WTC11 (cell line): ENCODE measurements around the gene SIAE. TPM values are rescaled to one million over a fixed set of nuclear protein-coding genes. Genes with fewer than 3 reads are reported as not detected.

Experiments used
- ATAC-seq: fragments of 200-7000 bp; cut with Tn5 transposase; 2 replicates; pipeline ENCODE4 v1.10.0; 2021; ENCODE audit warnings: mild to moderate bottlenecking, moderate library complexity
- CTCF ChIA-PET: fragments of 300-600 bp; sonication (Branson Sonifier 250); formaldehyde crosslinking; loops from one replicate; lab custom pipeline; 2021; ENCODE audit warnings: antibody characterized with exemption; lab: Charles Lee
- POLR2A ChIA-PET: fragments of 350-600 bp; sonication (Branson Sonifier 250); formaldehyde crosslinking; loops from one replicate; lab custom pipeline; 2021; ENCODE audit warnings: antibody characterized with exemption; lab: Charles Lee
- DNase-seq: peaks from one replicate; pipeline ENCODE4 v3.0.0; 2021; ENCODE audit warnings: low spot score
- H3K27ac Mint-ChIP-seq: 2 replicates; pipeline ENCODE4 v1.8.0; 2021; ENCODE audit warnings: mixed read lengths
- H3K27me3 Mint-ChIP-seq: 2 replicates; pipeline ENCODE4 v1.8.0; 2021; ENCODE audit warnings: low read depth, mild to moderate bottlenecking, moderate library complexity, mixed read lengths
- H3K36me3 Mint-ChIP-seq: 2 replicates; pipeline ENCODE4 v1.8.0; 2021; ENCODE audit warnings: mixed read lengths
- H3K4me1 Mint-ChIP-seq: 2 replicates; pipeline ENCODE4 v1.8.0; 2022; ENCODE audit warnings: mixed read lengths
- H3K4me3 Mint-ChIP-seq: 2 replicates; pipeline ENCODE4 v1.8.0; 2021; ENCODE audit warnings: mild to moderate bottlenecking, moderate library complexity, mixed read lengths
- H3K9me3 Mint-ChIP-seq: 2 replicates; pipeline ENCODE4 v1.8.0; 2021; ENCODE audit warnings: mixed read lengths
- ESRRA ChIP-seq: sonication (generic); formaldehyde crosslinking; IDR thresholded peaks from 2 replicates; pipeline ENCODE4 v1.8.1; 2022; ENCODE audit warnings: mild to moderate bottlenecking, missing genetic modification reagents, borderline replicate concordance
- GTF2I ChIP-seq: fragments of 250-450 bp; sonication (Bioruptor Pico); conservative IDR thresholded peaks from 2 replicates; pipeline ENCODE4 v1.4.0; 2021; ENCODE audit warnings: mild to moderate bottlenecking
- JAZF1 ChIP-seq: fragments of 250-450 bp; sonication (Bioruptor Pico); IDR thresholded peaks from 2 replicates; pipeline ENCODE4 v1.9.0; 2021; ENCODE audit warnings: moderate library complexity, mild to moderate bottlenecking, inconsistent platforms
- KAT7 ChIP-seq: sonication (generic); formaldehyde crosslinking; IDR thresholded peaks from 2 replicates; pipeline ENCODE4 v1.8.1; 2023; ENCODE audit warnings: missing genetic modification reagents, mild to moderate bottlenecking, borderline replicate concordance
- NFE2L1 ChIP-seq: sonication (generic); formaldehyde crosslinking; IDR thresholded peaks from 2 replicates; pipeline ENCODE4 v1.8.1; 2023; ENCODE audit warnings: missing genetic modification reagents
- NFYB ChIP-seq: sonication (generic); formaldehyde crosslinking; conservative IDR thresholded peaks from 2 replicates; pipeline ENCODE4 v1.8.0; 2022; ENCODE audit warnings: low read depth, missing genetic modification reagents
- OVOL2 ChIP-seq: fragments of 250-450 bp; sonication (Bioruptor Pico); IDR thresholded peaks from 2 replicates; pipeline ENCODE4 v1.9.0; 2021; ENCODE audit warnings: mild to moderate bottlenecking, borderline replicate concordance
- RELA ChIP-seq: sonication (generic); formaldehyde crosslinking; IDR thresholded peaks from 2 replicates; pipeline ENCODE4 v1.8.1; 2022; ENCODE audit warnings: missing genetic modification reagents, mild to moderate bottlenecking, borderline replicate concordance
- RORB ChIP-seq: fragments of 250-450 bp; sonication (Bioruptor Pico); IDR thresholded peaks from 2 replicates; pipeline ENCODE4 v1.9.0; 2021; ENCODE audit warnings: mild to moderate bottlenecking
- SMAD3 ChIP-seq: sonication (generic); formaldehyde crosslinking; IDR thresholded peaks from 2 replicates; pipeline ENCODE4 v1.8.0; 2022; ENCODE audit warnings: missing genetic modification reagents, mild to moderate bottlenecking, borderline replicate concordance
- SOX15 ChIP-seq: fragments of 250-450 bp; sonication (Bioruptor Pico); IDR thresholded peaks from 2 replicates; pipeline ENCODE4 v1.9.0; 2021; ENCODE audit warnings: mild to moderate bottlenecking
- TEAD1 ChIP-seq: sonication (generic); formaldehyde crosslinking; IDR thresholded peaks from 2 replicates; pipeline ENCODE4 v1.8.0; 2022; ENCODE audit warnings: mild to moderate bottlenecking, missing genetic modification reagents
- TEAD4 ChIP-seq: sonication (generic); formaldehyde crosslinking; IDR thresholded peaks from 2 replicates; pipeline ENCODE4 v1.8.0; 2022; ENCODE audit warnings: mild to moderate bottlenecking, missing genetic modification reagents
- ZNF416 ChIP-seq: fragments of 250-450 bp; sonication (Bioruptor Pico); IDR thresholded peaks from 2 replicates; pipeline ENCODE4 v1.9.0; 2021; ENCODE audit warnings: mild to moderate bottlenecking, inconsistent platforms
- total RNA-seq: library from RNA; stranded (reverse); gene quantifications from 3 replicates; pipeline ENCODE4 v1.2.3, GENCODE V29; 2021
- TF ChIP-seq, protein P1 (sequence below): sonication (generic); formaldehyde crosslinking; IDR thresholded peaks from 2 replicates; pipeline ENCODE4 v1.8.1; 2023; ENCODE audit warnings: mild to moderate bottlenecking, missing genetic modification reagents, moderate library complexity
- TF ChIP-seq, protein P2 (sequence below): sonication (generic); formaldehyde crosslinking; IDR thresholded peaks from 2 replicates; pipeline ENCODE4 v1.8.1; 2022; ENCODE audit warnings: mild to moderate bottlenecking, missing genetic modification reagents, moderate library complexity, borderline replicate concordance
- TF ChIP-seq, protein P3 (sequence below): sonication (generic); formaldehyde crosslinking; IDR thresholded peaks from 2 replicates; pipeline ENCODE4 v1.8.0; 2022; ENCODE audit warnings: missing genetic modification reagents
- TF ChIP-seq, protein P4 (sequence below): sonication (generic); formaldehyde crosslinking; IDR thresholded peaks from 2 replicates; pipeline ENCODE4 v1.8.1; 2023; ENCODE audit warnings: mild to moderate bottlenecking, missing genetic modification reagents, borderline replicate concordance
- TF ChIP-seq, protein P5 (sequence below): sonication (generic); formaldehyde crosslinking; IDR thresholded peaks from 2 replicates; pipeline ENCODE4 v1.8.1; 2023; ENCODE audit warnings: mild to moderate bottlenecking, missing genetic modification reagents
- TF ChIP-seq, protein P6 (sequence below): sonication (generic); formaldehyde crosslinking; IDR thresholded peaks from 2 replicates; pipeline ENCODE4 v1.8.1; 2022; ENCODE audit warnings: mild to moderate bottlenecking, moderate library complexity, missing genetic modification reagents
- TF ChIP-seq, protein P7 (sequence below): fragments of 250-450 bp; sonication (Bioruptor Pico); IDR thresholded peaks from 2 replicates; pipeline ENCODE4 v1.9.0; 2021; ENCODE audit warnings: mild to moderate bottlenecking
- TF ChIP-seq, protein P8 (sequence below): fragments of 250-450 bp; sonication (Bioruptor Pico); IDR thresholded peaks from 2 replicates; pipeline ENCODE4 v2.1.2; 2022; ENCODE audit warnings: mild to moderate bottlenecking, moderate library complexity

SIAE gene
- total RNA-seq, 1 experiment from 2014 or later, result 4.9 TPM

DNA sequence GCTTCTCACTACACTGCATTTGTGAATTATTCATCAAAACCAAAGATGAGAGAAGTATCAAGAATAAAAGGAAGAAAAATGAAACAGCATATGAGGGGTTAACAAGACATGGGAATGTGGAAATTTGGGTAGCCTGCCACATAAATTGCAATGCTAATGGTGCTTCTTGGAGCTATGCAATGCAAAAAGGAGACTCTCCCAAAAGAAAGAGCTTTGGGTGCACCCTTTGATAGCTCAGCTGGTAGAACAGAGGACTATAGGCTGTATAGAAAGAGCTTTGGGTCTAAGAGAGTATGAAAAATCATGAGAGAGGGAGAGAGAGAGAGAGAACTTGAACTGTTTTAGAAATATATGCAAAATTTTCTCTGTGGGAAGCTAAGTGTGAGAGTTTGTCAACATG, 26.5 kb upstream of the SIAE start:
- Mint-ChIP-seq H3K27ac (no peak overlapping the region), H3K4me1 (peaks cover 14% of the 10 kb centered on the region), H3K4me3 (no peak overlapping the region), H3K9me3 (peaks cover 21% of the 10 kb centered on the region), H3K27me3 (peaks cover 18% of the 10 kb centered on the region), H3K36me3 (0 out of 2 replicates have a peak, but pooled peaks cover 5% of the 10 kb centered on the region)
- CTCF ChIA-PET, result interaction anchor here (1.6 kb wide), 1 partner anchor 46 kb away, joined by 9 read pairs; no protein-coding TSS in a partner anchor
- TF ChIP-seq, protein P1, sequence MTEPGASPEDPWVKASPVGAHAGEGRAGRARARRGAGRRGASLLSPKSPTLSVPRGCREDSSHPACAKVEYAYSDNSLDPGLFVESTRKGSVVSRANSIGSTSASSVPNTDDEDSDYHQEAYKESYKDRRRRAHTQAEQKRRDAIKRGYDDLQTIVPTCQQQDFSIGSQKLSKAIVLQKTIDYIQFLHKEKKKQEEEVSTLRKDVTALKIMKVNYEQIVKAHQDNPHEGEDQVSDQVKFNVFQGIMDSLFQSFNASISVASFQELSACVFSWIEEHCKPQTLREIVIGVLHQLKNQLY (CRISPR knock-in tag), result no peak
- TF ChIP-seq, protein P2, sequence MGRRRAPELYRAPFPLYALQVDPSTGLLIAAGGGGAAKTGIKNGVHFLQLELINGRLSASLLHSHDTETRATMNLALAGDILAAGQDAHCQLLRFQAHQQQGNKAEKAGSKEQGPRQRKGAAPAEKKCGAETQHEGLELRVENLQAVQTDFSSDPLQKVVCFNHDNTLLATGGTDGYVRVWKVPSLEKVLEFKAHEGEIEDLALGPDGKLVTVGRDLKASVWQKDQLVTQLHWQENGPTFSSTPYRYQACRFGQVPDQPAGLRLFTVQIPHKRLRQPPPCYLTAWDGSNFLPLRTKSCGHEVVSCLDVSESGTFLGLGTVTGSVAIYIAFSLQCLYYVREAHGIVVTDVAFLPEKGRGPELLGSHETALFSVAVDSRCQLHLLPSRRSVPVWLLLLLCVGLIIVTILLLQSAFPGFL, result no peak
- TF ChIP-seq, protein P3, sequence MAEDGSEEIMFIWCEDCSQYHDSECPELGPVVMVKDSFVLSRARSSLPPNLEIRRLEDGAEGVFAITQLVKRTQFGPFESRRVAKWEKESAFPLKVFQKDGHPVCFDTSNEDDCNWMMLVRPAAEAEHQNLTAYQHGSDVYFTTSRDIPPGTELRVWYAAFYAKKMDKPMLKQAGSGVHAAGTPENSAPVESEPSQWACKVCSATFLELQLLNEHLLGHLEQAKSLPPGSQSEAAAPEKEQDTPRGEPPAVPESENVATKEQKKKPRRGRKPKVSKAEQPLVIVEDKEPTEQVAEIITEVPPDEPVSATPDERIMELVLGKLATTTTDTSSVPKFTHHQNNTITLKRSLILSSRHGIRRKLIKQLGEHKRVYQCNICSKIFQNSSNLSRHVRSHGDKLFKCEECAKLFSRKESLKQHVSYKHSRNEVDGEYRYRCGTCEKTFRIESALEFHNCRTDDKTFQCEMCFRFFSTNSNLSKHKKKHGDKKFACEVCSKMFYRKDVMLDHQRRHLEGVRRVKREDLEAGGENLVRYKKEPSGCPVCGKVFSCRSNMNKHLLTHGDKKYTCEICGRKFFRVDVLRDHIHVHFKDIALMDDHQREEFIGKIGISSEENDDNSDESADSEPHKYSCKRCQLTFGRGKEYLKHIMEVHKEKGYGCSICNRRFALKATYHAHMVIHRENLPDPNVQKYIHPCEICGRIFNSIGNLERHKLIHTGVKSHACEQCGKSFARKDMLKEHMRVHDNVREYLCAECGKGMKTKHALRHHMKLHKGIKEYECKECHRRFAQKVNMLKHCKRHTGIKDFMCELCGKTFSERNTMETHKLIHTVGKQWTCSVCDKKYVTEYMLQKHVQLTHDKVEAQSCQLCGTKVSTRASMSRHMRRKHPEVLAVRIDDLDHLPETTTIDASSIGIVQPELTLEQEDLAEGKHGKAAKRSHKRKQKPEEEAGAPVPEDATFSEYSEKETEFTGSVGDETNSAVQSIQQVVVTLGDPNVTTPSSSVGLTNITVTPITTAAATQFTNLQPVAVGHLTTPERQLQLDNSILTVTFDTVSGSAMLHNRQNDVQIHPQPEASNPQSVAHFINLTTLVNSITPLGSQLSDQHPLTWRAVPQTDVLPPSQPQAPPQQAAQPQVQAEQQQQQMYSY (CRISPR knock-in tag), result no peak
- TF ChIP-seq SMAD3 (CRISPR knock-in tag) (no peak), NFYB (CRISPR knock-in tag) (no peak), ZNF416 (CRISPR knock-in tag) (no peak), RELA (CRISPR knock-in tag) (no peak), TEAD4 (no peak), RORB (CRISPR knock-in tag) (no peak)
- TF ChIP-seq, protein P4, sequence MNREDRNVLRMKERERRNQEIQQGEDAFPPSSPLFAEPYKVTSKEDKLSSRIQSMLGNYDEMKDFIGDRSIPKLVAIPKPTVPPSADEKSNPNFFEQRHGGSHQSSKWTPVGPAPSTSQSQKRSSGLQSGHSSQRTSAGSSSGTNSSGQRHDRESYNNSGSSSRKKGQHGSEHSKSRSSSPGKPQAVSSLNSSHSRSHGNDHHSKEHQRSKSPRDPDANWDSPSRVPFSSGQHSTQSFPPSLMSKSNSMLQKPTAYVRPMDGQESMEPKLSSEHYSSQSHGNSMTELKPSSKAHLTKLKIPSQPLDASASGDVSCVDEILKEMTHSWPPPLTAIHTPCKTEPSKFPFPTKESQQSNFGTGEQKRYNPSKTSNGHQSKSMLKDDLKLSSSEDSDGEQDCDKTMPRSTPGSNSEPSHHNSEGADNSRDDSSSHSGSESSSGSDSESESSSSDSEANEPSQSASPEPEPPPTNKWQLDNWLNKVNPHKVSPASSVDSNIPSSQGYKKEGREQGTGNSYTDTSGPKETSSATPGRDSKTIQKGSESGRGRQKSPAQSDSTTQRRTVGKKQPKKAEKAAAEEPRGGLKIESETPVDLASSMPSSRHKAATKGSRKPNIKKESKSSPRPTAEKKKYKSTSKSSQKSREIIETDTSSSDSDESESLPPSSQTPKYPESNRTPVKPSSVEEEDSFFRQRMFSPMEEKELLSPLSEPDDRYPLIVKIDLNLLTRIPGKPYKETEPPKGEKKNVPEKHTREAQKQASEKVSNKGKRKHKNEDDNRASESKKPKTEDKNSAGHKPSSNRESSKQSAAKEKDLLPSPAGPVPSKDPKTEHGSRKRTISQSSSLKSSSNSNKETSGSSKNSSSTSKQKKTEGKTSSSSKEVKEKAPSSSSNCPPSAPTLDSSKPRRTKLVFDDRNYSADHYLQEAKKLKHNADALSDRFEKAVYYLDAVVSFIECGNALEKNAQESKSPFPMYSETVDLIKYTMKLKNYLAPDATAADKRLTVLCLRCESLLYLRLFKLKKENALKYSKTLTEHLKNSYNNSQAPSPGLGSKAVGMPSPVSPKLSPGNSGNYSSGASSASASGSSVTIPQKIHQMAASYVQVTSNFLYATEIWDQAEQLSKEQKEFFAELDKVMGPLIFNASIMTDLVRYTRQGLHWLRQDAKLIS, result no peak
- TF ChIP-seq, protein P5, sequence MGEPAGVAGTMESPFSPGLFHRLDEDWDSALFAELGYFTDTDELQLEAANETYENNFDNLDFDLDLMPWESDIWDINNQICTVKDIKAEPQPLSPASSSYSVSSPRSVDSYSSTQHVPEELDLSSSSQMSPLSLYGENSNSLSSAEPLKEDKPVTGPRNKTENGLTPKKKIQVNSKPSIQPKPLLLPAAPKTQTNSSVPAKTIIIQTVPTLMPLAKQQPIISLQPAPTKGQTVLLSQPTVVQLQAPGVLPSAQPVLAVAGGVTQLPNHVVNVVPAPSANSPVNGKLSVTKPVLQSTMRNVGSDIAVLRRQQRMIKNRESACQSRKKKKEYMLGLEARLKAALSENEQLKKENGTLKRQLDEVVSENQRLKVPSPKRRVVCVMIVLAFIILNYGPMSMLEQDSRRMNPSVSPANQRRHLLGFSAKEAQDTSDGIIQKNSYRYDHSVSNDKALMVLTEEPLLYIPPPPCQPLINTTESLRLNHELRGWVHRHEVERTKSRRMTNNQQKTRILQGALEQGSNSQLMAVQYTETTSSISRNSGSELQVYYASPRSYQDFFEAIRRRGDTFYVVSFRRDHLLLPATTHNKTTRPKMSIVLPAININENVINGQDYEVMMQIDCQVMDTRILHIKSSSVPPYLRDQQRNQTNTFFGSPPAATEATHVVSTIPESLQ (CRISPR knock-in tag), result no peak
- POLR2A ChIA-PET, result no interaction called here
- ATAC-seq (no peak), DNase-seq (no peak)

DNA sequence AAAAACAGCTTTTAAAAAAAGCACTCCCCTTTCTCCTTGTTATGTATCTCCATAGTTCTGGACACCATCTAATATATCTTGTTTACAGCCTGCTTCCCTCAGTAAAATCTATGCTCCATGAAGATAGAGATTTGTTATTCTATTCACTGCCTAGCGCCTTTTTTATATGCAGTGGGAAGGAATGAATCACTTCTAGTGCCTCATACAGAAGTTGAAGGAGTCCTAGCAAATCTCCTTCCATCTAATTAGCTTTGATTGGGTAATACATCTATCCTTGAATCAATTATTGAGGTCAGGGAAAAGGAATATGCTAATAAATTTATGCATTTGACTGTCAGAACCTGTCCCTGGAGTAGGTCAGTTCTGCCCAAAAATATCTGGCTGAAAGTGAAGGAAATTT, 26.0 kb upstream of the SIAE start:
- CTCF ChIA-PET, result interaction anchor here (1.6 kb wide), 1 partner anchor 47 kb away, joined by 9 read pairs; no protein-coding TSS in a partner anchor
- POLR2A ChIA-PET, result no interaction called here
- Mint-ChIP-seq H3K36me3 (0 out of 2 replicates have a peak, but pooled peaks cover 5% of the 10 kb centered on the region), H3K4me1 (peaks cover 14% of the 10 kb centered on the region), H3K27me3 (peaks cover 18% of the 10 kb centered on the region), H3K27ac (no peak overlapping the region), H3K9me3 (peaks cover 21% of the 10 kb centered on the region), H3K4me3 (no peak overlapping the region)
- ATAC-seq (no peak), DNase-seq (no peak)
- no peak for TF ChIP-seq ESRRA (CRISPR knock-in tag)
- no peak for TF ChIP-seq GTF2I (CRISPR knock-in tag)
- TF ChIP-seq KAT7 (CRISPR knock-in tag), result no peak
- TF ChIP-seq, protein P6, sequence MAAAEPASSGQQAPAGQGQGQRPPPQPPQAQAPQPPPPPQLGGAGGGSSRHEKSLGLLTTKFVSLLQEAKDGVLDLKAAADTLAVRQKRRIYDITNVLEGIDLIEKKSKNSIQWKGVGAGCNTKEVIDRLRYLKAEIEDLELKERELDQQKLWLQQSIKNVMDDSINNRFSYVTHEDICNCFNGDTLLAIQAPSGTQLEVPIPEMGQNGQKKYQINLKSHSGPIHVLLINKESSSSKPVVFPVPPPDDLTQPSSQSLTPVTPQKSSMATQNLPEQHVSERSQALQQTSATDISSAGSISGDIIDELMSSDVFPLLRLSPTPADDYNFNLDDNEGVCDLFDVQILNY (CRISPR knock-in tag), result no peak
- no peak for TF ChIP-seq SOX15 (CRISPR knock-in tag)
- no peak for TF ChIP-seq NFE2L1 (CRISPR knock-in tag)
- TF ChIP-seq, protein P7, sequence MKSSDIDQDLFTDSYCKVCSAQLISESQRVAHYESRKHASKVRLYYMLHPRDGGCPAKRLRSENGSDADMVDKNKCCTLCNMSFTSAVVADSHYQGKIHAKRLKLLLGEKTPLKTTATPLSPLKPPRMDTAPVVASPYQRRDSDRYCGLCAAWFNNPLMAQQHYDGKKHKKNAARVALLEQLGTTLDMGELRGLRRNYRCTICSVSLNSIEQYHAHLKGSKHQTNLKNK (CRISPR knock-in tag), result no peak
- TF ChIP-seq, protein P8, sequence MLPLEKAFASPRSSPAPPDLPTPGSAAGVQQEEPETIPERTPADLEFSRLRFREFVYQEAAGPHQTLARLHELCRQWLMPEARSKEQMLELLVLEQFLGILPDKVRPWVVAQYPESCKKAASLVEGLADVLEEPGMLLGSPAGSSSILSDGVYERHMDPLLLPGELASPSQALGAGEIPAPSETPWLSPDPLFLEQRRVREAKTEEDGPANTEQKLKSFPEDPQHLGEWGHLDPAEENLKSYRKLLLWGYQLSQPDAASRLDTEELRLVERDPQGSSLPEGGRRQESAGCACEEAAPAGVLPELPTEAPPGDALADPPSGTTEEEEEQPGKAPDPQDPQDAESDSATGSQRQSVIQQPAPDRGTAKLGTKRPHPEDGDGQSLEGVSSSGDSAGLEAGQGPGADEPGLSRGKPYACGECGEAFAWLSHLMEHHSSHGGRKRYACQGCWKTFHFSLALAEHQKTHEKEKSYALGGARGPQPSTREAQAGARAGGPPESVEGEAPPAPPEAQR (CRISPR knock-in tag), result no peak
- no peak for TF ChIP-seq OVOL2 (CRISPR knock-in tag)
- no peak for TF ChIP-seq TEAD1
- TF ChIP-seq JAZF1, result no peak
